Neural crest cell (in vitro differentiated cells): ENCODE results near the gene CRY1. TPM values are rescaled to one million over a fixed set of nuclear protein-coding genes. Genes with fewer than 3 reads are reported as not detected.

ENCODE experiments used
- DNase-seq: peaks from one replicate; pipeline ENCODE4 v3.0.0; 2021; ENCODE audit warnings: low read depth, mixed read lengths, low spot score
- H3K27ac Mint-ChIP-seq: one replicate; pipeline ENCODE4 v1.8.0; 2021; ENCODE audit warnings: mild to moderate bottlenecking, mixed read lengths; ENCODE audit not compliant: unreplicated experiment
- H3K27me3 Mint-ChIP-seq: 2 replicates; pipeline ENCODE4 v1.8.0; 2021; ENCODE audit warnings: low read depth, mild to moderate bottlenecking, mixed read lengths
- H3K36me3 Mint-ChIP-seq: 2 replicates; pipeline ENCODE4 v1.8.0; 2021; ENCODE audit warnings: low read depth, mild to moderate bottlenecking, mixed read lengths
- H3K4me1 Mint-ChIP-seq: 2 replicates; pipeline ENCODE4 v1.8.0; 2021; ENCODE audit warnings: mixed read lengths
- H3K4me3 Mint-ChIP-seq: one replicate; pipeline ENCODE4 v1.8.0; 2021; ENCODE audit warnings: mild to moderate bottlenecking, mixed read lengths
- H3K9me3 Mint-ChIP-seq: 2 replicates; pipeline ENCODE4 v1.8.0; 2021; ENCODE audit warnings: mixed read lengths
- total RNA-seq: library from RNA; stranded (reverse); gene quantifications from 2 replicates; pipeline ENCODE4 v1.2.1, GENCODE V29; 2021
- TF ChIP-seq, protein P1 (sequence below): fragments of 200-600 bp; sonication (generic); conservative IDR thresholded peaks from 2 replicates; pipeline ENCODE4 v1.5.0; 2021; ENCODE audit warnings: antibody characterized with exemption, mild to moderate bottlenecking

CRY1 gene
- total RNA-seq, 1 donor from 2014 or later = 24.8 TPM

DNA sequence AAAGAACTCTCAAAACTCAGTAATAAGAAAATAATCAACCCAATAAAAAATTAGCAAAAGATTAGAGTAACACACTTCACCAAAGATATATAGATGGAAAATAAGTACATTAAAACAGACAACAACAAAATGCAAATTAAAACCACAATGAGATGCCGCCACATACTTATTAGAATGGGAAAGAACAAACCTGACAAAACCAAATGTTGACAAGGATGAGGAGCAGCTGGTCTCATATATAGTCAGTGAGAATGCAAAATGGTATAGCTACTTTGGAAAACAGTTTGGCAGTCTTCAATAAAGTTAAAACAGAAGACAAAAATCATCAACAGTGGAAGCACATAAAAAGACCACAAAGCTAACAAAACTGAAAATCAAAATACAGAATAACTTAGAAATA lies 29.1 kb downstream of the CRY1 start:
- Mint-ChIP-seq H3K9me3 (peaks cover 4% of the 10 kb centered on the region), H3K27me3 (no peaks in the 10 kb centered on the region), H3K4me3 (no peak overlapping the region), H3K4me1 (no peaks in the 10 kb centered on the region), H3K27ac (no peak overlapping the region), H3K36me3 (peaks cover 9% of the 10 kb centered on the region)
- TF ChIP-seq, protein P1, sequence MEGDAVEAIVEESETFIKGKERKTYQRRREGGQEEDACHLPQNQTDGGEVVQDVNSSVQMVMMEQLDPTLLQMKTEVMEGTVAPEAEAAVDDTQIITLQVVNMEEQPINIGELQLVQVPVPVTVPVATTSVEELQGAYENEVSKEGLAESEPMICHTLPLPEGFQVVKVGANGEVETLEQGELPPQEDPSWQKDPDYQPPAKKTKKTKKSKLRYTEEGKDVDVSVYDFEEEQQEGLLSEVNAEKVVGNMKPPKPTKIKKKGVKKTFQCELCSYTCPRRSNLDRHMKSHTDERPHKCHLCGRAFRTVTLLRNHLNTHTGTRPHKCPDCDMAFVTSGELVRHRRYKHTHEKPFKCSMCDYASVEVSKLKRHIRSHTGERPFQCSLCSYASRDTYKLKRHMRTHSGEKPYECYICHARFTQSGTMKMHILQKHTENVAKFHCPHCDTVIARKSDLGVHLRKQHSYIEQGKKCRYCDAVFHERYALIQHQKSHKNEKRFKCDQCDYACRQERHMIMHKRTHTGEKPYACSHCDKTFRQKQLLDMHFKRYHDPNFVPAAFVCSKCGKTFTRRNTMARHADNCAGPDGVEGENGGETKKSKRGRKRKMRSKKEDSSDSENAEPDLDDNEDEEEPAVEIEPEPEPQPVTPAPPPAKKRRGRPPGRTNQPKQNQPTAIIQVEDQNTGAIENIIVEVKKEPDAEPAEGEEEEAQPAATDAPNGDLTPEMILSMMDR = no peak
- DNase-seq = no peak

DNA sequence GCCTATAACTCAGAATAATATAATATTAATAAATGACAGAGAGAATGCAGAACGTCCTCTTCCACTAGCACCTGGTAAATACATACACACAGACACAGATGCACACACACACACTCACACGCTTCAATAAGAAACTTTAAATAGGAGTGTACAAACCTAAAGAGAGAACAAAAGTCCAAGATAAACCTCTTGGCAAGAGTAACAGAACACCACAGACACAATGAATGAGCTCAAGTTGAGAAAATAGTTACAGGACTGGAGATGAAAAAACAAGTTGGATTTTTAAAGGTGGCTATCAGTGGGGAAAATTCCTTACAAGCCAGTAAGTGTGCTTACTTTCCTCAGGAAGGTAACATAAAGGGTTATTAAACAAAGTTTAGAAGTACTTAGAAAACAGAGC lies 35.2 kb downstream of the CRY1 start:
- no peaks in the 10 kb centered on the region for H3K4me1 Mint-ChIP-seq
- peaks cover 2% of the 10 kb centered on the region for H3K9me3 Mint-ChIP-seq
- H3K27ac Mint-ChIP-seq = no peak overlapping the region
- H3K4me3 Mint-ChIP-seq = no peak overlapping the region
- peaks cover 5% of the 10 kb centered on the region for H3K36me3 Mint-ChIP-seq
- DNase-seq = no peak
- TF ChIP-seq, protein P1 = no peak
- H3K27me3 Mint-ChIP-seq = no peaks in the 10 kb centered on the region

DNA sequence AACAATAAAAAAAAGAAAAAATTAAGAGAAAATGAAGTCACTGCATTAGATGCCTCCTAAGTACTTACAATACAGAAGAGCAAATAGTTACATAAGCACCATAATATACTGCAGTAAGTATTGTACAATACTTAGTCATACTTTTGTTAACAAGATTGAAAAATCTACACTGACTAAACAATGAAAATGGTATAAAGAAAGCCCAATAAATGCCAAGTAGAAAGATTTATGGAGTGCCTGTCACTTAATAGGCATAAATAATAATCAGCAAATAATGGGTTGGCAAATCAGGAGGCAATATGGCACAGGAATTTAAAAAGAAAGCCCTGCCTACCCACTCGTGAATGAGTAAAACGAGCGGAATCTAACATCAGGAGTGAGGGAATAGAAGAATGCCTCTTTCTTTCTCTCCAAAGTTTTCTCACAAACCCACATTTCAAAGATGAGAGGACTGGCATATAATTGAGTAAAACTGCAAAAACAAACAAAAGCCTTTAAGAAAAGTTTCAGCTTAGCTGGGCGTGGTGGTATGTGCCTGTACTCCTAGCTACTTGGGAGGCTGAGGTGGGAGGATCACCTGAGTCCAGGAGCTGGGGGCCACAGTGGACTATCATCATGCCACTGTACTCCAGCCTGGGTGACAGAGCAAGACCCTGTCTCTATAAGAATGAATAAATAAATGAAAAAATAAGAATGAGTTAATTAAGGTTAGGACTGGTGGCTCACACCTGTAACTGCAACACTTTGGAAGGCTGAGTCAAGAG lies 36.1 kb downstream of the CRY1 start:
- H3K27me3 Mint-ChIP-seq = no peaks in the 10 kb centered on the region
- TF ChIP-seq, protein P1 = no peak
- peaks cover 12% of the 10 kb centered on the region for H3K36me3 Mint-ChIP-seq
- no peaks in the 10 kb centered on the region for H3K4me1 Mint-ChIP-seq
- no peak overlapping the region for H3K4me3 Mint-ChIP-seq
- H3K9me3 Mint-ChIP-seq = peaks cover 8% of the 10 kb centered on the region
- DNase-seq = no peak
- no peak overlapping the region for H3K27ac Mint-ChIP-seq

DNA sequence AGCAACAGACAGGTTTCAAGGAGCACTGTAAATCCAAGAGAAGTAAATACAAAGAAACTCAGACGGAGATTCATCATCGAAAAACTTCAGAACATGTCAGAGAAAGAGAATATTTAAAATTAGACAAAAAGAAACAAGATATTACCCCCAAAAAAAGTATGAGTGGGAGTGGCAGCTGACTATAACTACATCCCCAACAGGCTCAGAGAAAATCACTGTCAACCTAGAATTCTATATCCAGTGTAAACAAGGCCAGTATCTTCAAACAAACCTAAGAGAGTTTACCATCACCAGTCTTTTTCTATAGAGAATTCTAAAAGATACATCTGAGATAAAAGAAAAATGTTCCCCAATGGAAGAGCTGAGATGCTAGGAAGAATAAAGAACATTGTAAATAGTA lies 39.6 kb downstream of the CRY1 start:
- Mint-ChIP-seq H3K27ac (no peak overlapping the region), H3K4me3 (no peak overlapping the region), H3K4me1 (no peaks in the 10 kb centered on the region), H3K27me3 (no peaks in the 10 kb centered on the region), H3K9me3 (peaks cover 13% of the 10 kb centered on the region), H3K36me3 (peaks cover 24% of the 10 kb centered on the region)
- DNase-seq = no peak
- TF ChIP-seq, protein P1 = no peak

DNA sequence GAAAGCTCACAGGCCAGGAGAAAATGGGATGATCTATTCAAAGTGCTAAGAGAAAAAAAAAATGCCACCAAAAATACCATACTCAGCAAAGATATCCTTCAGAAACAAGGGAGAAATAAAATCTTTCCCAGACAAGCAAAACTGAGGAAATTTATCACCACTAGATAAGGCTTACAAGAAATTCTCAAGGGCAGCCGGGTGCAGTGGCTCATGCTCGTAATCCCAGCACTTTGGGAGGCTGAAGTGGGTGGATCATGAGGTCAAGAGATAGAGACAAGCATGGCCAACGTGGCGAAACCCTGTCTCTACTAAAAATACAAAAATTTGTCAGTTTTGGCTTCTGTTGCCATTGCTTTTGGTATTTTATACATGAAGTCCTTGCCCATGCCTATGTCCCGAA lies 48.2 kb downstream of the CRY1 start:
- Mint-ChIP-seq H3K27me3 (no peaks in the 10 kb centered on the region), H3K4me1 (no peaks in the 10 kb centered on the region), H3K4me3 (no peak overlapping the region), H3K36me3 (peaks cover 39% of the 10 kb centered on the region), H3K27ac (no peak overlapping the region), H3K9me3 (peaks cover 27% of the 10 kb centered on the region)
- TF ChIP-seq, protein P1 = no peak
- no peak for DNase-seq
